HG03571 (cell line): ENCODE results near the gene CORO2B.
"Not testable (repeated sequence)": the region's sequence is repeated elsewhere in the genome, so short reads cannot be mapped to it uniquely, and the experiment has no call there.

Experiments used
- ATAC-seq: cut with Tn5 transposase; IDR thresholded peaks from one replicate; pipeline ENCODE4 v1.9.1; 2021; ENCODE audit not compliant: unreplicated experiment

Gene CORO2B

DNA sequence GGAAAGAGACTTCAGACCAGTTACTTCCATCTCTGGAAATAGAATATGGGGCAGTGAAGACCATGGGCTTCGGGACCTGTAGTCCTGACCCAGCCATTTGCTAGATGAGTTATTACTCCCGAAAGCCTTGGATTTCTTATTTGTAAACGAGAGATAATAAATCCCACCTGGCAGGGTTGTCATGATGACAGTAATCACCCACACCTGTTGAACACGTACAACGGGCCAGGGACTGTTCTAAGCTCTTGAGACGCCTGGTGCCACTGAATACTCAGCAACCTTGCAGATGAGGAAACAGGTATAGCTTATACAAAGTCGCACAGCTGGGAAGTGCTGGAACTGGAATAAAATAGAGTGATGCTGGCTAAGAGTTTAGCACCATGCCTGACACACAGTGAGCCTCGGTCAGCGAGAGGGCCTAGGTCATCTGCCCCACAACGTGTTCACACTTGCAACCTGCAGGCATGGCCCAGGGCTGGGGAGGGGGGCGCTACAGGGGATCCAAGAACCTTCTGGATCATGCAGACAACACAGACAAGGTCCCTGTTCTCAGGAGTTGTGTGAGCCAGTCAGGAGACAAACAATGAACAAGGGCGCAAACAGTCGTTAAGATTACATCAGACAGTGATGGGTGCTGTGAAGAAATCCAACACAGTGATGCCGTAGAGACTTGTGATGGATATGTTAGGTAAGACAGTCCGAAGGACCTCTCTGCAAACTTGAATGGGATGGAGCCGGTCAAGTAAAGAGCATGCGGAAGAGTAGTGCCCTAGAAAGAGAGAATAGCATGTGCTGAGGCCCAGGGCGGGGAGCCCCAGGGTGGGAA, 89.2 kb downstream of the CORO2B start:
- no peak for ATAC-seq

DNA sequence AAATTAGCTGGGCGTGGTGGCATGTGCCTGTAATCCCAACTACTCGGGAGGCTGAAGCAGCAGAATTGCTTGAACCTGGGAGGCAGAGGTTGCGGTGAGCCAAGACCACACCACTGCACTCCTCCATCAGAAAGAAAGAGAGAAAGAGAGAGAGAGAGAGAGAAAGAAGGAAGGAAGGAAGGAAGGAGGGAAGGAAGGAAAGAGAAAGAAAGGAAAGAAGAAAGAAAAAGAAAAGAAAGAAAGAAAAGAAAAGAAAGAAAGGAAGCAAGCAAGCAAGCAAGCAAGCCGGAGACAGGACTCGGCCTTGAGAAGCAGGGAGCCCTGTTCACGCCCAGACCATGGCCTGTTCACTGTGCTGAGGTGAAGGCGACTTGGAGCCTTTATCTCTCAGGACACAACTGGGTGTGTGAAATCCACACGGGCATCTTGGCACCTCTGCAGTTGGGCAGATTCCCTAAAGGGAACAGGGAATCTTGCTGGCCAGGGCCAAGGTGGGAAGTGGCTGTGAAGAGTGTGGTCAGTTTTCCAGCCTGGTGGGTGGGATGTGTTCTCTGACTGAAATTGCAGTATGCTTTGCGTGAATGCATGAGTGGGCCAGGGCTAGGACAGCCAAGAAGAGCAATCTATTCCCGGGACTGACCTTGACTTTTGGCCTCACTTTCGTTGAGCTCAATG, 90.3 kb downstream of the CORO2B start:
- ATAC-seq = no peak

DNA sequence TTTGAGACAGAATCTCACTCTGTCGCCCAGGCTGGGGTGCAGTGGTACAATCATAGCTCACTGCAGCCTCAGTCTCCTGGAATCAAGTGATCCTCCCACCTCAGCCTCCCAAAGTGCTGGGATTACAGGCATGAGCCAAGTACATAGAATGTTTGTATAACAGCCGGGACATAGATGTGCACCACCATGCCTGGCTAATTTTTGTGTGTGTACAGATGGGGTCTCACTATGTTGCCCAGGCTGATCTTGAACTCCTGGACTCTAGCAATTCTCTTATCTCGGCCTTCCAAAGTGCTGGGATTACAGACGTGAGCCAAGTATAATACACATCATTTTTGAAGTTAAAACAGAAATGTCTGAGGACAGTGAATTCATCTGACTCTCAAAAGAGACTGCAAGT, 93.5 kb downstream of the CORO2B start:
- no peak for ATAC-seq

DNA sequence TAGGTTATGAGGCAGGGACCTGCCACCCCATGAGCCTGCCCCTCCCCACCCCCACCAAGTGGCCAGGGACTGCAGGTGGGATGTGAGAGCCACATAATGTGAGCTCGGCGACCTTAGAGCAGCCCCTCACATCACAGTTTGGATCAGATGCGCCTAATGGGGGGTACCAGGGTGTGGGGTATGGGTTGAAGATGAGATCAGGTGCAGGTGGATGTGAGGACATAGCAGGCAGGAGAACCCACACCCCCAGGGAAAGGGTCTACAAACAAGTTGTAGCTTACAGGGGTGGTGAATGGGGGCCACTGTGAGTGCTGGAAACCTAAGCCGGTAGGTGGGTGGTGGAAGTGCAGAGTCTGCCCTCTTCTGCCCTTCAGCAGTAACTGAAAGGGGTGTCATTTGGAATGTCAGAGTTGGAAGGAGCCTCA, 94.0 kb downstream of the CORO2B start:
- ATAC-seq = no peak

DNA sequence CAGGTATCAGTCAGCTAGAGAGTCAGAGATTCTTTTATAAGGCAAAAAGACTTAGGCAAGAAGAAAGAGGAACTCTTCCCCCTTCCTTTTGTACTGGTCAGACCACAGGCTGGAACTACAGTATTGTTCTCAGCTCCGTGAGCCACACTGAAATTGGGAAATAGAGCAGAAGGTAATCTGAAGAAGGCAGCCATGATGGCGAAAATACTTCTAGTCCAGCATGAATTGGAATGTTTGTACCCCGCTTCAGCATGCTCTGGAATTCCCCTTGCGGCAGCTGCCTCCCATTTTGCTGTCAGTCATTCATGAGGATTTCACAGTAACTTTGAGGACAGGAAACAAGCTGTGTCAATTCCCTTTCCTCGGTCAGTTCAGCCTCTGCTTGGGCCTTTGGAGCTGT, 96.2 kb downstream of the CORO2B start:
- ATAC-seq = no peak

DNA sequence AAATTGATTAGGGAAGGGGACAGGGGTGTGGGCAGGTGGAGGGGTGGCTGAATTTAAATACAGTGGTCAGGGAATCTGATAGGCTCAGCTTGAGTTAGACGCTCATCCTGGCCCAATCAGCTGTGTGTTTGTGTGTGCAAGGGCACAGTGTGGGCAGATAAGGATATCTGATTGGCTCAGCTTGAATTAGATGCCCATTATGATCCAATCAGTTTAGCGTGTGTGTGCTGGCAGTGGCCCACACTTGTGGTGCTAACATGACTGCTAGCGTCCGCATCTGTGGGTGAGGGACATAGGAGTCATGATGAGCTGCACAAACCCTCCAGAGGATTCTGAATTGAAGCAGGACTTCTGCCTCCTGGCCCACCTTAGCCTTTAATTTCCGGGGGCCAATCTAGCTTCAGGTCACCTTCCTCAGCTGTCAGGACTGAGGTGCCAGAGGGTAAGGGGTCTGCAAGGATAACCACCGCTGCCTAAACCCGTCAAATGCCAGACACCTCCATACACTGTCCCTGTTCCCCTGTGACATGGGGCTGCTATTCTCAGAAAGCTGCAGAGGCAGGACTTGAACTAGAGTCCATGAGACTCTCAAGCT, 97.3 kb downstream of the CORO2B start:
- ATAC-seq = no peak

DNA sequence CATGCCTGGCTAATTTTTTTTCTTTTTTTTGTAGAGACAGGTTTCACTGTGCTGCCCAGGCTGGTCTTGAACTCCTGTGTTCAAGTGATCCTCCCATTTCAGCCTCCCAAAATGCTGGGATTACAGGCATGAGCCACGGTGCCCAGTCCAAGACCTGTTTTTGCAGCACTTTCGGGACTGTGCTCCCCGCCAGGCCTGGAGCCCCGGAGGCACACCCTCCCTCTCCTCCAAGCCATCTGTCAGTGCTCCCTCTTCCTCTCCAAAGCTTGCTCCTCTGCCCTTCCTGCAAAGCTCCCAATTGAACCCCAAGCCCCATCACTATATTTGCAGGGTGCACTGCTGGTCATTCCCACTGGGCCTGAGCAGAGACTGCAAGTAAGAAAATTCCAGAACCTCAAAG, 98.1 kb downstream of the CORO2B start:
- ATAC-seq = no peak

DNA sequence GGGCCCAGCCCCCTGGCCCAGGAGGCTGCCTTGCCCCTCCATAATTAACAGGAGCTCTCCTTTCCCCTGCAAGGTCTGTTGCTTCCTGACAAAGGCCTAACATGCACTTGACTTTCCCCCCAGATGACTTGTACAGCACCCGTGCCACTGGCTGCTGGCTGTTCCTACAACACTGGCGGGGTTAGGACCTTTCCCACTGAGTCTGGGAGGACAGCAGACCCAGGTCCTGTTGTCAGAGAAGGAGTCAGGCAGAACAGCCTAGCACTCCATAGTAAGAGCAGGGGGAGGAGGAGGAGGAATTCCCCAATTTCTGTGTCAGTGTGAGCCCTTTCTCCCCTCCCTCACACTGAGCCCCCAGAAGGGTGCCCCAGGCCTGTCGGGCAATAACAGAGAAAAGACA, 99.2 kb downstream of the CORO2B start:
- no peak for ATAC-seq

DNA sequence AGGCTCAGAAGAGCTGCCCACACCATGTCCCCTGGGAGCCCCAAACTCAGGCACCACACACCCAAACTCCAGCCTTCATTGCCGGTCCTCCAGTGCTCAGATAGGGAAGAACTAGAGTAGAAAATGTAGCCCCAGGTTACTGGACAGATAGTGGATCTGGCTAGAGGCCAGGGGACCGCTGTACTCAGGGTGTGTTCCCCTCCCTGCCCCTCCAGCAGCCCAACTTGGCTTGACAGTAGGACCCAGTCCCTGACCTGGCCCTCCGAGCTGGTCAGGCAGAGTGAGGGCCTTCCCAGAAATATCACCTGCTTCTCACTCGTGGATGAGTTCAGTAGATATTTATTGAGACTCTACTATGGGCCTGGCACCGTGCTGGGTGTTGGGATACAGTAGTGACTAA, 100.0 kb downstream of the CORO2B start:
- no peak for ATAC-seq

DNA sequence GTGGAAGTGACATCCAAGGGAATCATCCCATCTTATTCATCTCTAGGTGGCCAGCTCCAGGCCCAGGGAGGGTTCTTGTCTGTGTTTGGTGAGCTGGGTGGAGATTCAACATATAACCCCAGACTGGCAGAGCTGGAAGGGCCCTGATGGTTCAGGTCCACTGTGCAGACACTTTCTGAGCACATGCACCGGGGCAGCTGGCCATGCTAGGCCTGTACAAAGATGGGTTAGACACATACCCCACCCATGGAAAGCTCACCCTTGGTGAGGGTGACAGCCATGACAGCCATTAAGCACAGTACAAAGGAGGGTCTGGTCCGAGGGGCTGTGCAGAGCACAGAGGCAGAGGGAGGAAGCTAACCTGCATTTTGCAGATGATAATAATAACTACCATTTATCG, 100.4 kb downstream of the CORO2B start:
- ATAC-seq = no peak

DNA sequence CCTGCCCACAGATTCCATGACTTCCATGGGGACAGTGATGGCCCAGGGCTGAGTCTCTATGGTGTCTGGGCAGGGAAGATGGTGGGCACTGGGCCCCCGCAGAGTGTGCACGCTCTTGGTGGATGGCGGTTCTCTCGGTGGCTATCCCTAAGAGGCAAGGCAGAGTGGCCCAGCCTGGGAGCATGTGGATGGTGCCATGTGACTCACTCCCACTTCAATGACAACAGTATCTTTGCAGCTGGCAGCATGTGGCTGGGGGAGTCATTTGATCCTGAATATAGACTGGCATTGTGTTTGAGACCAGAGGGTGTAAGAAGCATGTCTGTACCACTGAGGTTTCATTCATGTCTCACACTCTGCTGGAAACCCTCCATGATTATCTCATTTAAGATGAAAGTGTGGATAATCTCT, 101.2 kb downstream of the CORO2B start:
- ATAC-seq = no peak

DNA sequence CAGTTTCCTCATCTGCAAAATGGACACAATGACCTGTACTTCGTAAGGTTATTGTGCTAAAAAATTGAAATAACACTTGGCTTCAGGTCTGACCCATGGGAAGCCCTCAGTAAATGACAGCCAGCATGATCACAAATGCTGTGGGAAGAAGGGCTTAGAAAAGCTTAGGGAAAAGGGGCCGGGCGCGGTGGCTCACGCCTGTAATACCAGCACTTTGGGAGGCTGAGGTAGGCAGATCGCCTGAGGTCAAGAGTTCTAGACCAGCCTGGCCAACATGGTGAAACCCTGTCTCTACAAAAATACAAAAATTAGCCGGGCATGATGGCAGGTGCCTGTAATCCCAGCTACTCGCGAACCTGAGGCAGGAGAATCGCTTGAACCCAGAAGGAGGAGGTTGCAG, 102.0 kb downstream of the CORO2B start:
- not testable (repeated sequence) for ATAC-seq

DNA sequence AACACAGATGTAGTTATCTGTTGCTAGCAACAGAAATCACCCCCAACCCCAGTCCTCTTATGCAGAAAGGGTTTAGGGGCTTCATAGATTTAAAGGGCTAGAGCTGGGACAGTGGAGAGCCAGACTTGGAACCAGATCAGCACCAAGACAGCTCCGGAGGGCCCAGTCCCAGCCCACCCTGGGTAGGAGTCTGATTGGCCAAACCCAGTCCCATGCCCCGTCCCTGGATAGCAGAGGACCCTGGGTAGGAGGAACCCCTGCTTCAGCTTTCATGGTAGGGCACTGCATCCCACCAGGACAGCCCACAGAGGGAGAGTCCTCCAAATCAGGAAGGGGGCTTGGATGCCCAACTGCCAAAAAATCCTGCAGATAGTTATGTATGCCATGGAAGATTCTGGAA, 103.0 kb downstream of the CORO2B start:
- ATAC-seq = no peak

DNA sequence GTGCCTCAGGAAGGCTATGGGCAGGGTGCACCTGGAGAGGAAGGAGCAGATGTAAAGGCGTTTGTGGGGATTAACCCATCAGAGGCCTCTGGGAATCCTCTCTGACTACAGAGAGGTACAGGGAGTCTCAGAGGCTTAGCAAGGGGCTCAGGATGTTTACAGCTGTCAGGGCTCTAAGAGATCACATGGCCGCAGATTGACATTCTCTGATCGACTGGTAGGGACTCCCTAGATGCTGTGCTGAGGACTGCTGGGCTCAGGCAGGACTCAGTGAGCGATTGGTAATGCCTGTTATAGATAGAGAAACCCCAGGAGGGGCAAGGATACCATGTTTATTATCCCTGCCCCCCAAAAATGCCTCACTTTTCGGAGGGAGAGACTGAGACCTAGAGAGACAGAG, 103.5 kb downstream of the CORO2B start:
- ATAC-seq = no peak

DNA sequence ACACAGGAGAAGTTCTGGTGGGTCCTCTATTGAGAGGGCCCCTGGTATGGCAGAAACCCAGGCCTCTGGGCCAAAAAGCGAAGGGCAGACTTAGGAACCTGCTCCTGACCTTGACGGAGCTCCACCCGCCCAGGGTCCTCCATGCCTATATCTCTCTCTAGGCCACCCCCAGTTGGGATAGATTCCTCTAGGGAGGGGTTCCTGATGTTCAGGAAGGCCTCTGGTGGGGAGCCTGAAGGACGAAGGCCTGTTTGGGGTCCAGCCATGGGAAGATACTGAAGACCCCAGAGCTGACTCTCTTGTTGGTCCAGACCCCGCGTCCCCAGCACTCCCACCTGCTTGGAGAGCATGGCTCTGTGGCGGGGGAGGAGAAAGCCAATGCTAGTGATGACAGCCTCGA, 104.2 kb downstream of the CORO2B start:
- ATAC-seq = no peak

DNA sequence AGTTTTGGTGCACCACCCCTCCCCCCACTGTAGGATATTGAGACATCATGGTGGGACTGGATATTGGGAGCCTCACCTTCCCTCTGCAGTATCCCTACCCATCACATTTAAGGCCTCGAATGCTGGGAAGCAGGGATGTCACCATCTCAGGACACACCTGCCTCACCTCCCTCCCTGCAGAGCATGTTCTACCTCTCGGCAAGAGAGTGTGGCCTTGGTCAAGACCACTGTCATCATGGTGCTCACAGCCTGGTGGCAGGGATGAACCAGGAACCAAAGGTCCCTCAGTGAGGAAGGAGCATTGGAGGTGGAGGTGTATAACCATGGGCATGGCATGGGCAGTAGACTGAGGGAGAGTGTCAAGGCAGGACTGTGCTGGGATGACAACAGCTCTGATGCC, 104.8 kb downstream of the CORO2B start:
- no peak for ATAC-seq

DNA sequence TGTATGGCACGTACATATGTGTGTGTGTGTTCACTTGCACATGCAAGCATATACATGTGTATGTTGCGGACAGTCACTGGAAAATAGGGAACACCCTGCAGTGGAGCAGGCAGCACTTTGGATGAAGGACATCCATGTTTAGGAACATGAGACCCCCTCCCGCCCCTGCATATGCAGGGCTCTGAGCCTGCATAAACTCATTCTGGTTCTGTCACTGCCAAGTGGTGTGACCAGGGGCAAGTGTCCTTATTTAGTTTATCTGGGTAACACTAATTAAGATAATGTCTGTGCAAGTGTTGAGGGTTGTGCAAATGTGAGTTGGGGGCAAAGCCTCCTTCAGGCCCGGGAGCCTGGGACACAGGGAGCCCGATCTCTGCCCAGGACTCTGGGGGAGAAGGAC, 105.7 kb downstream of the CORO2B start:
- no peak for ATAC-seq

DNA sequence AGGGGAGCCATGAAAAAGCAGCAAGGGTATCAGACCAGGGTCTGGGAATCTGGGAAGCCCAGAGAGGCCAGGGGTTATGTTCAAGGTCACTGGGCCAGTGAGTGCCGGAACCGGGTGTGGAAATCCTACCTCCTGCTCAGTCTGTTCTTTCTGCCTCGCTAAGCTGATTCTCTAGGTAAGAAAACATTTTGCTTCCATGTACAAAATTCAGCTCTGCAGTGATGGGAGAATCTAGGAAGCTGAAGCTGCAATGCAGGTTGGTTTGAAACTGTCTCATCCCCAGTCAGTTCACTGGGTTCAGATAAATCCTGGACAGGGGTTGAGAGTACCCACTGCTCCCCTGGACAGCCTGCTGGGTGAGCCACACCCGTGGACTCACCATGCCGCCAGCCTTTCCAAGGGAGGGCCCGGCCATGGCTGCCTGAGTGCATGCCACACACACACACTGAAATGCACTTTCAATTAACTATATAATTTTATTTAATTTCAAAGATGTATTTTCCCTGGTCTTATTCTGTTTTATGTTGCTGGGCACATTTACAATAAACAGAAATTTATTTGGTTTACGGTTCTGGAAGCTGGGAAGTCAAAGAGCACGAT, 108.4 kb downstream of the CORO2B start:
- no peak for ATAC-seq

DNA sequence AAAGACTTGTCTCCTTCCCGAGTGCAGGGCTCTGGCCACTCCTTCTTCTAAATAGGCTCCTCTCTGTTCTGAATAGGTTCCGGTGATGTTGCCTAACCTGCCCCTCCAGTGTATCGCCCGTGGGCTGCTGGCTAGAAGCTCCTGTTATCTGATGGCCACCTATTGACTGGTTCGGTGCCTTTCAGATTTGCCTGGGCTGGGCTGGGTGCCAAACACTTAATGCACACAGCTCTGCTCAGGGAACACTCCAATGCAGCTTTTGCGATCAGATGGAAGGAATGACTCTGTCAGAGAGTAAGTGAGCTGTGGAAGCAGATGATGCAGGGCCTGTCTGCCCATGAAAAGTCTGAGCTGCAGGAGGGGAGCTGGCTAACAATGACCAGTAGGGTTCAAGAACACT, 112.9 kb downstream of the CORO2B start:
- no peak for ATAC-seq

DNA sequence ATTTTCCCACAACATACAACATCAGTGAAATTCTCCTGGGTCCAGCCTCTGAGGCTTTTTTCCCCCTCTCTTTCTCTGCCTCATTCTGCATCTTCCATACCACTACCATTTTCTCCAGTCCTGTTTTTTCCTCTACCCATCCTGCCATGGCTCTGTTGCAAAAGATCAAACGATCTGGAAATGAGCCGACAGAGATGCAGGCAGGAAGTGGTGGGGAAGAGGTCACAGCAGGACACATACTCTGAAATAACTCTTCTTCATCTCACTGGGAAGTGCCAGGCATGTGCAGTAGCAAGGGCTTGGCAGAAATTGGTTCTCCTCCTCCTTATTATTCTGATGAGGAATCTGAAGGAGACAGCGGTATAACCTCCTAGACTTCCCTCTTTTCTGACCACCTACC, 114.3 kb downstream of the CORO2B start:
- no peak for ATAC-seq

DNA sequence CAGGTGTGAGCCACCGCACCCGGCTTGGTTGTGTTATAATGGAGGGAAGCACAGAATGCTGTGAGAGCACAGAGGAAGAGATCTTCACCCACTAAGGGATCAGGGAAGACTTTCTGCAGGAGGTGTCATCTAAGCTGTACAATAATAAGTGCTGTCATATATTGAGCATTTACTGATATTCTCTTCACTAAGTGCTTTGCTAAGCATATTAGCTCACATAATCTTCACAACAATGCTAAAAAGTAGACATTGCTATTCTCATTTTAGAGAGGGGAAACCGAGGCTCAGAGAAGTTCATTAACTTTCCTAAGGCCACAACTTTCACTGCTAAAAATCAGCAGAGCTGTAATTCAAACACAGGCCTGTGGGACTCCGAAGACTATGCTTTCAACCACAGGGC, 115.3 kb downstream of the CORO2B start:
- ATAC-seq = no peak

DNA sequence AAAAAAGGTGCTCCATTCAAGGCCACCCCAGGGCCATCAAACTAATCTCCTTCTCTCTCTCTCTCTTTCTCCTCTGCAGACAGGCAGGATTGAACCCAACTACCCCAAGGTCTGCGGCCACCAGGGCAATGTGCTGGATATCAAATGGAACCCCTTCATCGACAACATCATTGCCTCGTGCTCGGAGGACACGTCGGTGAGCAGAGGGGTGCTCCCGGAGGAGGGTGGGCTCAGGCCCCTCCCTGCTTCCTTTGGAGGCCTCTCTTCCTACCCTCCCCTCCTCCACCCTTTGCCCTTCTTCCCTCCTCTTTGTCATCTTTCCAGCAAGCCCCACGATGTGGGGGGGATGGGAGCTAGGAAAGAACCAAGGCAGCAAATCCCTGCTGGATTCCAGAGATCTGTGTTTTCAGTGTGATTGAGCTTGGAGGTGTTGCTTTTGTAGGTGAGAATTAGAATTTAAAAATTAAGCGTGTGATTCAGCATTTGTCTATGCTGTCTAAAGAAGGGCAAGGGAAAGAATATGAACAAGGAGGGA, 116.3 kb downstream of the CORO2B start:
- ATAC-seq = no peak
